WERI-Rb-1 (cell line): ENCODE data around the gene CTLA4.

Experiments
- DNase-seq: peaks from one replicate; pipeline ENCODE4 v3.0.0-alpha.2; 2020
- H3K27ac ChIP-seq: fragments of 250-450 bp; sonication (Bioruptor Pico); 2 replicates; pipeline ENCODE4 v1.5.1; 2020; ENCODE audit warnings: mild to moderate bottlenecking, moderate library complexity
- H3K27me3 ChIP-seq: fragments of 250-450 bp; sonication (Bioruptor Pico); 2 replicates; pipeline ENCODE4 v1.5.1; 2021; ENCODE audit warnings: mild to moderate bottlenecking, low read depth, moderate library complexity; ENCODE audit not compliant: insufficient read depth, severe bottlenecking
- H3K36me3 ChIP-seq: fragments of 250-450 bp; sonication (Bioruptor Pico); 2 replicates; pipeline ENCODE4 v1.5.1; 2020; ENCODE audit warnings: mild to moderate bottlenecking, moderate library complexity
- H3K4me3 ChIP-seq: 2 replicates; pipeline ENCODE4 v1.5.1; 2011; ENCODE audit warnings: low read depth, mild to moderate bottlenecking, control low read depth, low read length
- H3K9me3 ChIP-seq: fragments of 250-450 bp; sonication (Bioruptor Pico); 2 replicates; pipeline ENCODE4 v1.5.1; 2021; ENCODE audit warnings: mild to moderate bottlenecking, moderate library complexity; ENCODE audit not compliant: severe bottlenecking
- CTCF ChIP-seq: IDR thresholded peaks from 2 replicates; pipeline ENCODE4 v1.5.1; 2011; ENCODE audit warnings: low read depth, mild to moderate bottlenecking, control low read depth, inconsistent platforms, low read length

CTLA4 gene

GRCh38 chr2:203867561-203868200 is at the start of gene CTLA4:
CTLA4 (plus strand) TSS chr2:203867771; CDS start chr2:203867943, 172 bp downstream.
- H3K27me3 ChIP-seq = no peaks in the 10 kb centered on the region
- no peak within 1 kb of the TSS for H3K4me3 ChIP-seq
- no peaks in the 10 kb centered on the region for H3K9me3 ChIP-seq
- H3K36me3 ChIP-seq = no peaks in the 10 kb centered on the region
- no peak for TF ChIP-seq CTCF
- no peak within 1 kb of the TSS for H3K27ac ChIP-seq
- DNase-seq = no peak

- no peaks in the 10 kb centered on the region for H3K9me3 ChIP-seq
- no peak for DNase-seq
- H3K27me3 ChIP-seq = no peaks in the 10 kb centered on the region
- no peaks in the 10 kb centered on the region for H3K36me3 ChIP-seq
- no peak overlapping the region for H3K27ac ChIP-seq
- TF ChIP-seq CTCF = no peak
- no peak overlapping the region for H3K4me3 ChIP-seq
Observed at GRCh38 chr2:203818656-203819055, 48.9 kb upstream of the CTLA4 start.

- Histone ChIP-seq H3K9me3 (no peaks in the 10 kb centered on the region), H3K27me3 (no peaks in the 10 kb centered on the region), H3K27ac (no peak overlapping the region), H3K4me3 (no peak overlapping the region), H3K36me3 (no peaks in the 10 kb centered on the region)
- no peak for DNase-seq
- no peak for TF ChIP-seq CTCF
Observed at GRCh38 chr2:203819434-203820133, 48.0 kb upstream of the CTLA4 start.

GRCh38 chr2:203820969-203821368 is 46.6 kb upstream of the CTLA4 start:
- Histone ChIP-seq H3K9me3 (no peaks in the 10 kb centered on the region), H3K36me3 (no peaks in the 10 kb centered on the region), H3K27ac (no peak overlapping the region), H3K27me3 (no peaks in the 10 kb centered on the region), H3K4me3 (no peak overlapping the region)
- DNase-seq = no peak
- no peak for TF ChIP-seq CTCF

- TF ChIP-seq CTCF = no peak
- Histone ChIP-seq H3K27ac (no peak overlapping the region), H3K9me3 (no peaks in the 10 kb centered on the region), H3K36me3 (no peaks in the 10 kb centered on the region), H3K27me3 (no peaks in the 10 kb centered on the region), H3K4me3 (no peak overlapping the region)
- DNase-seq = no peak
Observed at GRCh38 chr2:203822240-203822639, 45.3 kb upstream of the CTLA4 start.
